22Rv1 (cell line): ENCODE measurements around the gene NCR2.
A peak's percentile ranks its signal among the peaks of the same experiment; 100 is the strongest.

Experiments
- H3K27ac ChIP-seq: fragments of 450-650 bp; 2 replicates; pipeline ENCODE4 v1.5.1; 2017
- CTCF ChIP-seq: fragments of 450-650 bp; IDR thresholded peaks from 2 replicates; pipeline ENCODE4 v1.5.1; 2017; ENCODE audit warnings: mild to moderate bottlenecking
- ZFX ChIP-seq: fragments of 450-650 bp; IDR thresholded peaks from 2 replicates; pipeline ENCODE4 v1.6.1; 2017; ENCODE audit warnings: antibody characterized with exemption, borderline replicate concordance

Gene NCR2

GRCh38 chr6:41359617-41360313, 24.4 kb downstream of the NCR2 start:
- no peak for TF ChIP-seq ZFX
- no peak for TF ChIP-seq CTCF
- H3K27ac ChIP-seq: no peak overlapping the region

GRCh38 chr6:41360314-41360685, 24.9 kb downstream of the NCR2 start:
- no peak overlapping the region for H3K27ac ChIP-seq
- no peak for TF ChIP-seq CTCF
- TF ChIP-seq ZFX: no peak

- TF ChIP-seq CTCF (no peak), ZFX (no peak)
- no peak overlapping the region for H3K27ac ChIP-seq
Measured at GRCh38 chr6:41366150-41366549, 30.7 kb downstream of the NCR2 start.

- TF ChIP-seq ZFX (no peak), CTCF (no peak)
- no peak overlapping the region for H3K27ac ChIP-seq
Measured at GRCh38 chr6:41367061-41367460, 31.7 kb downstream of the NCR2 start.

GRCh38 chr6:41367700-41368099, 32.3 kb downstream of the NCR2 start:
- H3K27ac ChIP-seq: no peak overlapping the region
- peak; percentile 78 for TF ChIP-seq CTCF
- no peak for TF ChIP-seq ZFX

GRCh38 chr6:41370488-41371111, 35.2 kb downstream of the NCR2 start:
- no peak overlapping the region for H3K27ac ChIP-seq
- no peak for TF ChIP-seq ZFX
- no peak for TF ChIP-seq CTCF

- H3K27ac ChIP-seq: no peak overlapping the region
- TF ChIP-seq CTCF (no peak), ZFX (no peak)
Measured at GRCh38 chr6:41371461-41371991, 36.1 kb downstream of the NCR2 start.
